GM18526 (cell line): ENCODE results near the gene IL3.

Source experiments
- POLR2A ChIP-seq: IDR thresholded peaks from 3 replicates; pipeline ENCODE4 v1.6.1; 2011; ENCODE audit not compliant: insufficient read length; ENCODE audit errors: extremely low read depth

Gene IL3

DNA sequence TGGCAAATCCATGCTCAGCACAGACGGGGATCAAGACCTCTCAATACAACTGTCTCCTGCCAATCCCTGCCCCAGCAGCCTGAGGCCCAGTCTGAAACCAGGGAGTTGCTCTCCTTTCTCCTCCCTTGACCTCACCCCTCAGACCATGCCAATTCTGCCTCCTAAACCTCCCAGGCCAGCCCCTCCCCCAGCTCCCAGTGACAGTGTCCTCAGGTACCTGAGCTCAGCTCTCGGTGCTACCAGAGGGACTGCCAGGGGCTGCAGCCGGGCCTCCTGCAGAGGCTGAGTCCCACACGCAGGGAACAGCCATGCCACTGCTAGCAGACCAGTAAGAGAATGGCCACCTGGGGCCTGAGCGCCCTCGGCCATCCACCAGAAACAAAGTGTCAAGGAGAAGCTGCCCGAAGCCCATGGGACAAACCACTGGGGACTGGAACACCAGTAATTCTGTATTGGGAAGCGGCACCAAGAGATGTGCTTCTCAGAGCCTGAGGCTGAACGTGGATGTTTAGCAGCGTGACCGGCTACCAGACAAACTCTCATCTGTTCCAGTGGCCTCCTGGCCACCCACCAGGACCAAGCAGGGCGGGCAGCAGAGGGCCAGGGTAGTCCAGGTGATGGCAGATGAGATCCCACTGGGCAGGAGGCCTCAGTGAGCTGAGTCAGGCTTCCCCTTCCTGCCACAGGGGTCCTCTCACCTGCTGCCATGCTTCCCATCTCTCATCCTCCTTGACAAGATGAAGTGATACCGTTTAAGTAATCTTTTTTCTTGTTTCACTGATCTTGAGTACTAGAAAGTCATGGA, 557 bp upstream of the IL3 start:
- no peak for TF ChIP-seq POLR2A

- no peak for TF ChIP-seq POLR2A
Measured at GRCh38 chr5:132063090-132063911, 2.8 kb downstream of the IL3 start.

DNA sequence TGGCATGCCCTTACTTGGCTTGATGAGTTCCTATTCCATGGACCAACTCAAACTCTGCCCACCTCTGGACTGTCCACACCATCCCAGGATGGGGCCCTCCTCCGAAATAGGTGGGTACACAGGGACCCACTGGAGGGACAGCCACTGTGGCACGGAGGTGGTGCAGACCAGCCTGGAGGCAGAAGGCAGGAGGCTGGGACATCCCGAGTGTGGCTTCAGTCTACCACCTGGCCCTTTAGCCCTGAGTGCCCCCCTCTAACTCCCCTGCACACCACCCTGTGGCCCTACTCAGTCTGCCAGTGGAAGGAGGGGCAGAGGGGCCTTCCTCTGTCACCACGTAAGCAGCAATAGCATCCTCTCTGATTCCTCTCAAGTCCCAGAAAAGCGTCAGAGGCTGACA, 3.7 kb downstream of the IL3 start:
- no peak for TF ChIP-seq POLR2A

DNA sequence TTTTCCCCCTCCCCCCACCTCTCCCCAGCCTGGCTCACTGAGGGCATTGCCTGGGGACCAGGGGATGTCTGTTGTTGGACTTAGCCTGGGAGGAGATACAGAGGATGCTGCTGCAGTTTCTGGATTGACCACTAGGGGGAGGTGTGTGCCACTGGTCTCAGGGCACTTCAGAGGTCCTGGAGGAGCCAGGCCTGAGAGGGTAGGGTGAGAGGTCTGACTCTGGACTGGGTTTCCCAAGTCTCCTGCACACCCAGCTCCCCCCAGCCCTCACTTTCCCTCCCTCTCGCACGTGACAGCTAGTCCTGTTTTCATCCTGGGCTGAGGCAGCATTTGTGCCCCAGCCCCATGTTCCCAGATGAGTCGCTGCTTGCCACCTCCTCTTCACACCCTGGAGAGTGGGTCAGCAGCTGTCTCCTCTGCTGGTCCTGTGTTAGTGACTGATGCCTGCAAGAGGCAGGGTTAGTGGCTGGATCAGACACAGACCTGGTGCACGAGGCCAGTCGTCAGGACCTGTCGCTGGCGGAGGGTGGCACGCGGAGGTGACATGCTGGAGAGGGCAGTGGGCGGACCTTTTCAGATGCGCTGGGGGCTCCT, 4.4 kb downstream of the IL3 start:
- TF ChIP-seq POLR2A = no peak

DNA sequence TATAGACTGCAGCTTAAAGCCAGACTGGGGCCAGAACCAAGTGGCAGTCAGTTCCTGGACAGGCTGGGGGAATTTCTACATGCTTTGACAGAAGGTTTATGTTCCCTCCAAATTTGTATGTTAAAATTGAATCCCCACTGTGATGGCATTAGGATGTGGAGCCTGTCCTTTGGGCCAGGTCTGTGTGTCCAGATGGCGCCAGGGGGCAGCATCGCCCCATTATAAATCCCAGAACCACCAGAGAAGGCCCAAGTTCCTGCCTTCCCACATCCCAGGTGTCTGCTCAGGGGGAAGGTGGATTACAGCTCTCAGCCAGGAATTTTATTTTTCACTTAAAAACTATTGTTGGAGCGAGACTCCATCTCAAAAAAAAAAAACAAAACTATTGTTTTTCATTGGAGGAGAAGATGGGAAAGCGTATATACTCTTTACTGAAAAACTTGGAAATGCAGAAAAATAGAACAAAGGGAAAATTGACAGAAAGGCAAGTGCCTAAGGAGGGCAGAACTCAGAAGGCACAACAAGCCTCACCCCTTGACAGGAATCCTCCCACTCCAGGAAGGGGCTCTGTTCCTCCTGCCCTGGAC, 5.0 kb downstream of the IL3 start:
- TF ChIP-seq POLR2A = no peak

DNA sequence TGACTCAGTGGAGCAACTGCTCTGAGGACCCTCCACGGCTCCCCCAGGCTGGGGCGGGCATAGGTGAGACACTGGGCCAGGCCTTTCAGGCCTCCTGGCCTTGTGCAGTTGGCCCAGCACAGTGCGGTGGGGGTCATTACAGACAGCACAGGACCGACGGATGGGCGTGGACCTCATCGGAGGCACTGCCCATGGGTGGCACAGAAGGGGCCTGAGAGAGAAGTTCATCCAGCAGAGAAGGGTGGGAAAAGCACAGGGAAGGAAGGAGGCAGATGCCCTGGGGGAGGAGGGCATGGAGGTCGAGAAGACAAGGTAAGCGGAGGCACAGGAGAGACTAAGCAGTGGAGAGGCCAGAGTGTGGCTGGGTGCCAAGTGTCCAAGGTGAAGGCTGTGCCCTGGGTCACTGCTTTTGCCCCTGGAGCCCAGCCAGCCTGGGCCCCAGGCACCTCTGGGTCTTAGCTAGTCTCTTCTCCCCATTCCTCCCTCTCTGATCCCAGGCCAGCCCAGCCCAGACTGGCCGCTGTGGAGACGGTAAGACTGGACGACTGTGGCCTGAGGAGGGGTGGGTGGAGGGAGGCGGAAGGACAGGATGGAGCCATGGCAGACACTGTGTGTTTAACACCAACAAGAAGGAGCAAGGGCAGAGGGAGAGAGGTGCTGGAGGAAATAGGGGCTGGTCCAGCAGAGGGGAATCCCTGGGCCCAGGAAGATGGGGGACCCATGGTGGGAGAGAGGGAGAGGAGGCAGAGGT, 5.7 kb downstream of the IL3 start:
- no peak for TF ChIP-seq POLR2A

DNA sequence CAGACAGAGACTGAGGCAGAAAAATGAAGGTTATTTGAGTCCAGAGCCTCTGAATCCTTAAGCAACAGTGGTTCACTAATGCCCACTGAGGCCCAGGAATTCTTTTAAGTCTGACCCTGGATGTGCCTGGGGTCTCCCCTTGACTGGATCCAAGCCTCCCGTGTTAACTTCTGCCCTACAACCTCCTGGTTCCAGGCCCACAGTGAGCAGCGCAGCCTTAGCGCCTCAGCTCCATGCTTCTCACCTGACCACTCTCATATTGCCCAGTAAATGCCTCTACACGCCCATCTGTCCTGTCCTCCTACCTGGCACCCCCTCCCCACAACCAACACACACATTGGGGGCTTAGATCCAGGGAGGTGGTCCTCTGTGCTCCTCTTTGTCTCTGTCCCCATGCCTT, 6.4 kb downstream of the IL3 start:
- TF ChIP-seq POLR2A = no peak

DNA sequence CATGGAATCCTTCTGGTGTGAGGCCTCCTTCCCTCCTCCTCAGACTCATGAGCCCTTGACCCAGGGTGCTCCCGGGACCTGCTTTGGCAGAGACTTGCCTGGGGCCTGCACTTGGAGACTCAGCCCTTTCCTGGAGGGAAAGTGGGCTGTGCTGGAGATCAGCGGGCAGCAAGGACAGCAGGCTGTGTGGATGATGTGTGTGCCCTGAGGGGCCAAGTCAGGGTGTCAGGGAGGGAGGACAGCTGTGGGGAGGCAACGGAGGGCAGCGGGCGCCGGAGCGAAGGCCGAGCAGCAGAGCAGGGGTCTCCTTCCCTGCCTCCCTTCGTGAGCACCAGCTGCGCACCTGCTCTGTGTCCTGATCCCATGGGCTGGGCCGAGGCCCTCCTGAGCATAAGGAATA, 7.0 kb downstream of the IL3 start:
- no peak for TF ChIP-seq POLR2A

DNA sequence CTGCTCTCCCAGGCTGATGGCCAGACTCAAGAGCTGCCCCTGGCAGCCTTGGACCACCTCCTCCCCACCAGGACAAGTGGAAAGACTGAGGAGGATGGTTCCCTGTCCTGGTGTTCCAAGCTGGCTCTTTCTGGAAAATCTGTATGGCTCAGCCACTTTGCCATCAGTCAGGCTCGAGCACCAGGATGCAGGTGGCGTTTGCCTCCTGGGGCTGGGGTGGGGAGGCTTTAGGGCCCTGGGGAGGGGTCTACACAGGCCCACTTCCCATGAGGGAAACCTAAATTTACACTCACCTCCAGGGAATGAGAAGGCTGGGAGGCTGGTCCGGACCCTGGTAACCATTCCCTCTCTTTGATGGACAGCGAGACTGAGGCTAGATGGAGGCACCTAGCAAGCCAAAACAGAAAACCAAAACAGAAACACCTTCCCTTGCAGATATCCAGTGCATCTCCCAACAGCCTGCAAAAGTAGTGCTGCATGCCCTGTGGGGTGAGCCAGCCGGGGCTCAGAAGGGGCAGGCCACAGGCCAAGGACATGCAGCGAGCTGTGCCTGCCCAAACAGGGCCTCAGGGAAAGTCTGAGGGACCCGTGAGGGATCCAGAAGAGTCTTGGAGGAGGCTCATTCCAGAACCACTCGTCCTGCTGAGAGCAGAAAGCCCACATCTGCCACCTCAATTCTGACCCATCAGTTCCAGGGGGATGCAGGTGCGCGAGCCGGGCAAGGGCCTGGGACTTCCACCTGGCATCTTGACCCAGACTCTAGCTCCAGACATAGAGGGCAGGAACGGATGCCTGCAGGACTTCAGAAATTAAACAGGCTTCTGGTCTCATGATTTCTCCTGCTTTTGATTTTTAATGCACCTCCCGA, 7.7 kb downstream of the IL3 start:
- TF ChIP-seq POLR2A = no peak

DNA sequence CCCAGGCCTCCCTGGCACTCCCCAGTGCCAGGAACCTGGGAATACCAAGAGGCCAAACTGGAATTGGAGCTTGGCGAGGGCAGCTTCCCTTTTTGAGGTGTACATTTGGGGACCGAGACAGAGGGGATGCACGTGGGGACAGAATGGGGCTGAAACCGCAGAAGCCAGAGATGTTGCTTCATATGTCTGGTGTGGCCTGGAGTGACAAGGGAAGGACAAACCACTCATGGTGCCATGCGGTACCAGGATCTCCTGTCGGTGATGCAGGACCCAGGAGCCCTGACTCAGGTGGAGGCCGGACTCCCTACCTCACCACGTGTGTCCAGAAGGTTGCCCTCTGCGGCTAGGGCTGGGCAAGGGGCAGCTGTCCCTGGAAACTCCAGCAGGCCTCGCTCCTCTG, 9.1 kb downstream of the IL3 start:
- TF ChIP-seq POLR2A = no peak

- TF ChIP-seq POLR2A = no peak
Measured at GRCh38 chr5:132069994-132070393, 9.5 kb downstream of the IL3 start.

- TF ChIP-seq POLR2A = no peak
Measured at GRCh38 chr5:132070460-132071337, 10.2 kb downstream of the IL3 start.

GRCh38 chr5:132071338-132071707, 10.9 kb downstream of the IL3 start:
- TF ChIP-seq POLR2A = no peak

GRCh38 chr5:132072070-132072469, 11.6 kb downstream of the IL3 start:
- TF ChIP-seq POLR2A = no peak

DNA sequence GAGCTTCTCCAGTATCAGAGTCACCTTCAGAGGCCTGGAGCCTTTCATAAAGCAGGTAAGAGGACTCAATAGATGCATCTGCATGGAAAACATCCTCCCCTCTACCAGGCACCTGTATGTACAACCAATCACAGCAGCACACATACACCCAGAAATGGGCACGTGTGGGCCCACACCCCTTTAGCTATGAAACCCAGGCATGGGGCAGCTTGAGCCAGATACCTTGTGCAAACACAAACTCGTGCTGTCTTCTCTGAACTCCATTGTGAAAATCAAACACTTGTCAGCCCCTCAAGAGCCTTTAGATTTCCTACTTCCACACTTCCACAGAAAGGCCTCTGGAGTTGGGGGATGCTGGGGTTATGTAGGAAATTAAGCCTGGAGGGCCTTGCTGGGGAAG, 12.1 kb downstream of the IL3 start:
- no peak for TF ChIP-seq POLR2A
